Type B pancreatic cell (in vitro differentiated cells): Measurements from ENCODE around the gene HIVEP2. TPM values are rescaled to one million over a fixed set of nuclear protein-coding genes. Genes with fewer than 3 reads are reported as not detected.

Experiments
- DNase-seq: peaks from one replicate; pipeline ENCODE4 v3.0.0; 2021; ENCODE audit warnings: mixed read lengths; ENCODE audit not compliant: unreplicated experiment; ENCODE audit errors: extremely low spot score
- H3K27ac Mint-ChIP-seq: 2 replicates; pipeline ENCODE4 v1.8.0; 2021; ENCODE audit warnings: mild to moderate bottlenecking, mixed read lengths
- H3K27me3 Mint-ChIP-seq: 2 replicates; pipeline ENCODE4 v1.8.0; 2021; ENCODE audit warnings: mixed read lengths
- H3K36me3 Mint-ChIP-seq: 2 replicates; pipeline ENCODE4 v1.8.0; 2021; ENCODE audit warnings: mixed read lengths
- H3K4me1 Mint-ChIP-seq: one replicate; pipeline ENCODE4 v1.8.0; 2021; ENCODE audit warnings: mixed read lengths; ENCODE audit not compliant: unreplicated experiment
- H3K4me3 Mint-ChIP-seq: 2 replicates; pipeline ENCODE4 v1.8.0; 2021; ENCODE audit warnings: mild to moderate bottlenecking, mixed read lengths
- H3K9me3 Mint-ChIP-seq: 2 replicates; pipeline ENCODE4 v1.8.0; 2021; ENCODE audit warnings: mixed read lengths
- total RNA-seq: library from RNA; stranded (reverse); gene quantifications from 2 replicates; pipeline ENCODE4 v1.2.1, GENCODE V29; 2021; ENCODE audit warnings: low replicate concordance
- TF ChIP-seq, protein P1 (sequence below): fragments of 200-600 bp; sonication (generic); conservative IDR thresholded peaks from 2 replicates; pipeline ENCODE4 v1.5.0; 2021; ENCODE audit warnings: antibody characterized with exemption, mild to moderate bottlenecking

HIVEP2 gene
- total RNA-seq, 1 donor from 2014 or later: 12.3 TPM

DNA sequence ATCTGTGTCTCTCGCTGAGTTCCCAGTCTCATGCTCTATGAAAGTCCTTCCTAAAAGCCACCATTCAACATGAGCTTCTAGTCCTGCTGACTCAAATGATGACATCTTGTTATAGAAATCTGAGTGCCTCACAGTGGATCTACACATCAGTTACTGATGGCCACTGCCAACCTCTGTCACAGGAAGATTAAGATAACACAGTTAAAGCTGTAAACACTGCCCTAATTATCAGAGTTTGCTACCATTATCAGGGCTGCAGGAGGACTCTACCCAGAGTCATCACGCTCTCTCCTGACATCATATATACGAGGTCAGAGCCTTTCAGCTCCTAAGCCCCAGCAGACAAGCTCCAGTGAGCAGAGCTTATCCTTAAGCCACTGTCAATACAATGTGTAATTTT lies 63.2 kb downstream of the HIVEP2 start:
- Mint-ChIP-seq H3K4me3 (no peak overlapping the region), H3K36me3 (peaks cover 4% of the 10 kb centered on the region), H3K27ac (no peak overlapping the region), H3K9me3 (no peaks in the 10 kb centered on the region), H3K27me3 (no peaks in the 10 kb centered on the region), H3K4me1 (peaks cover 25% of the 10 kb centered on the region)
- DNase-seq: no peak
- TF ChIP-seq, protein P1, sequence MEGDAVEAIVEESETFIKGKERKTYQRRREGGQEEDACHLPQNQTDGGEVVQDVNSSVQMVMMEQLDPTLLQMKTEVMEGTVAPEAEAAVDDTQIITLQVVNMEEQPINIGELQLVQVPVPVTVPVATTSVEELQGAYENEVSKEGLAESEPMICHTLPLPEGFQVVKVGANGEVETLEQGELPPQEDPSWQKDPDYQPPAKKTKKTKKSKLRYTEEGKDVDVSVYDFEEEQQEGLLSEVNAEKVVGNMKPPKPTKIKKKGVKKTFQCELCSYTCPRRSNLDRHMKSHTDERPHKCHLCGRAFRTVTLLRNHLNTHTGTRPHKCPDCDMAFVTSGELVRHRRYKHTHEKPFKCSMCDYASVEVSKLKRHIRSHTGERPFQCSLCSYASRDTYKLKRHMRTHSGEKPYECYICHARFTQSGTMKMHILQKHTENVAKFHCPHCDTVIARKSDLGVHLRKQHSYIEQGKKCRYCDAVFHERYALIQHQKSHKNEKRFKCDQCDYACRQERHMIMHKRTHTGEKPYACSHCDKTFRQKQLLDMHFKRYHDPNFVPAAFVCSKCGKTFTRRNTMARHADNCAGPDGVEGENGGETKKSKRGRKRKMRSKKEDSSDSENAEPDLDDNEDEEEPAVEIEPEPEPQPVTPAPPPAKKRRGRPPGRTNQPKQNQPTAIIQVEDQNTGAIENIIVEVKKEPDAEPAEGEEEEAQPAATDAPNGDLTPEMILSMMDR: no peak

DNA sequence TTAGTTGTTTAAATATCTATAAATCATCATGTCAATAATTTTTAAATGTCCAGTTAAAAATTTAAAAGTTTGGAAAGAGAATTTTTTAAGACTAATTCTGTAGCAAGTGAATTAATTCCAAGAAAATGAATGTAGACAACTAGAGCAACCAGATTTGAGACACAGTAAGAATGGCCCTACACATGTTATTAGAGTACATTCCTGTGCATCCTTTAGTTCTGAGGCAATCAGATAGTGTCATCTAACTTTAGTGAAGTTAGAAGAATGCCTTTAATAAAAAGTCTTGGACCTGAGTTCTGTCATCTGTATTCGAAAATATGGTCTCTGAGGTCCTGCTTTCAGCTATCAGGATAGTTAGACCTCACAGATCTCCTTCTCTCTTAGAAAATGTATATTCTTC lies 63.7 kb downstream of the HIVEP2 start:
- no peak overlapping the region for H3K27ac Mint-ChIP-seq
- H3K36me3 Mint-ChIP-seq: peaks cover 4% of the 10 kb centered on the region
- H3K9me3 Mint-ChIP-seq: no peaks in the 10 kb centered on the region
- no peak overlapping the region for H3K4me3 Mint-ChIP-seq
- H3K27me3 Mint-ChIP-seq: no peaks in the 10 kb centered on the region
- peaks cover 22% of the 10 kb centered on the region for H3K4me1 Mint-ChIP-seq
- DNase-seq: no peak
- TF ChIP-seq, protein P1: no peak

DNA sequence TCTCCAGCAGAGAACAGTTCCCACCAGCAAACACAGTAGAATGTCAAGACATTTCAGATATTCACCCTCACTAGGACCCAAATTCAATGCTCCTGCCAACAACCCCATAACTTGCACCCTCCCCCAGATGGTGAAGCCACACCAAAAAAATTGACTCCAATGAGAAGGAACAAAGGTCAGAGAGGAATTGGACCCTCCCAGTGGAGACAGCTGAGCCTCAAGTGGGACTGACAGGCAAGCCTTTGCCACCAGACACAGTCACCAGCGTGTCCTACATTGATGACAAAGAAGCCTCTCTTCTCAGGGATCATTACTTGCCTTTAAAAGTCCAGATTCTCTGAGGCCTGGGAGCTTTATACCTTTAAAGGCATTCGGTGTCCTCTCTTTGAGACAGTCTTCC lies 64.8 kb downstream of the HIVEP2 start:
- no peaks in the 10 kb centered on the region for H3K27me3 Mint-ChIP-seq
- no peaks in the 10 kb centered on the region for H3K9me3 Mint-ChIP-seq
- peaks cover 14% of the 10 kb centered on the region for H3K4me1 Mint-ChIP-seq
- H3K4me3 Mint-ChIP-seq: no peak overlapping the region
- DNase-seq: no peak
- no peak overlapping the region for H3K27ac Mint-ChIP-seq
- H3K36me3 Mint-ChIP-seq: peaks cover 4% of the 10 kb centered on the region
- TF ChIP-seq, protein P1: no peak

DNA sequence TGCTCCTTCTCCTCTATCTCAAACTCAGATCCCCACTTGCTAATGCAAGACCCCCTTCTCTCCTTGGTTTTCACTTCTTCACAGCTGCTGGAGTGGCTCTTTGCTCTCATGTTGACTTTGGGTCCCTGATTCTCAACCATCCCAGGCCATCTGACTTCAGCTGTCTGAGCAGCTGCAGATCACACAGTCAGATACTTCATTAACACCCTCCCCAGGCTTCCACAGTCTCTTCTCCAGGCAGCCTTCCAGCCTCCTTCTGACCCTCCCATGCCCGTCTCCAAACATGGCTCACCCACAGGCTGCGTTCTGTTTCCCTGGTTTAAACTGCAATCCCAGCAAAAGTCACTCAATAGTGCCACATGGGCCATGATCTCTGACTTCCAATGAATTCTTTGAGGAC lies 65.4 kb downstream of the HIVEP2 start:
- H3K27me3 Mint-ChIP-seq: no peaks in the 10 kb centered on the region
- peaks cover 4% of the 10 kb centered on the region for H3K36me3 Mint-ChIP-seq
- no peak overlapping the region for H3K4me3 Mint-ChIP-seq
- H3K4me1 Mint-ChIP-seq: peaks cover 9% of the 10 kb centered on the region
- H3K9me3 Mint-ChIP-seq: no peaks in the 10 kb centered on the region
- H3K27ac Mint-ChIP-seq: no peak overlapping the region
- DNase-seq: no peak
- TF ChIP-seq, protein P1: no peak

DNA sequence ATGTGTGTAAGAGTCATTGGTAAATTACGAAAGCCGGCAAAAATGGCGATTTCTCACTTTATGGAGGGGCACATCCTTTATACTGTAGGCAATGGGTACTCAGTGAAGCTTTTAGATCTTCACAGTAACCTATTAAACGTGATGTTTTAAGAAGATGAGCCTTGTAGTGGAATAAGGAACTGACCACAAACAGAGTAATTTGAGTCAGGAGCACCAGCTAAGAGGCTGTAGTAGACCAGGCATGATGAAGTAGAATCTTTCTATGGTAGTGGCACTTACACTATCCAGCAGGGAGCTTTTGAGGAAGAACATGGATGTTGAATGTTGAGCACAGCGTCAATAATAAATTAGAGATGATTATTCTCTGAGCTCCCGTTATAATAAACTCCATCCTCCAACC lies 65.9 kb downstream of the HIVEP2 start:
- H3K4me1 Mint-ChIP-seq: peaks cover 5% of the 10 kb centered on the region
- no peak overlapping the region for H3K4me3 Mint-ChIP-seq

More for the DNA sequence above, 65.9 kb downstream of the HIVEP2 start:
- no peaks in the 10 kb centered on the region for H3K9me3 Mint-ChIP-seq
- H3K27me3 Mint-ChIP-seq: no peaks in the 10 kb centered on the region
- peaks cover 4% of the 10 kb centered on the region for H3K36me3 Mint-ChIP-seq
- no peak overlapping the region for H3K27ac Mint-ChIP-seq
- TF ChIP-seq, protein P1: no peak
- DNase-seq: no peak
